GM12878 (cell line): ENCODE measurements around the gene B3GNT4. TPM values are rescaled to one million over a fixed set of nuclear protein-coding genes. Genes with fewer than 3 reads are reported as not detected.

Source experiments
- ATAC-seq: fragments of 200-7000 bp; cut with Tn5 transposase; 3 replicates; pipeline ENCODE4 v1.9.1; 2020; ENCODE audit warnings: mild to moderate bottlenecking, moderate library complexity
- BruUV-seq: library from RNA; stranded (reverse); fragments of 400-500 nt; replicated peaks from 2 replicates; lab custom pipeline; 2021; lab: Mats Ljungman, UMichigan
- CTCF ChIA-PET: fragments of 300-600 bp; sonication (Branson Sonifier 250); formaldehyde crosslinking; extraction: SDS; loops from one replicate; lab custom pipeline; 2021; ENCODE audit warnings: inconsistent platforms; lab: Yijun Ruan, JAX
- POLR2A ChIA-PET: fragments of 350-600 bp; formaldehyde crosslinking; extraction: SDS; loops from one replicate; lab custom pipeline; 2021; ENCODE audit warnings: inconsistent platforms; lab: Charles Lee
- RAD21 ChIA-PET: fragments of 300-600 bp; sonication (Branson Sonifier 250); formaldehyde crosslinking; loops from one replicate; lab custom pipeline; 2023; ENCODE audit warnings: antibody characterized with exemption; ENCODE audit not compliant: unreplicated experiment; lab: Charles Lee
- SMC1A ChIA-PET: fragments of 300-600 bp; sonication (Branson Sonifier 250); formaldehyde crosslinking; loops from one replicate; lab custom pipeline; 2023; ENCODE audit not compliant: unreplicated experiment, uncharacterized antibody; lab: Charles Lee
- DNase-seq: peaks from one replicate; pipeline ENCODE4 v3.0.0-alpha.2; 2011; ENCODE audit warnings: low read depth, low spot score
- FAIRE-seq: peaks from 3 replicates; lab custom pipeline; 2011; peaks lifted over from hg19 to GRCh38; lab: Jason Lieb, UNC
- H2AFZ ChIP-seq: 2 replicates; pipeline ENCODE4 v1.6.0; 2011; ENCODE audit warnings: low read depth, low read length, control low read depth; ENCODE audit not compliant: control insufficient read depth
- H3K27ac ChIP-seq: 2 replicates; pipeline ENCODE4 v1.5.1; 2011; ENCODE audit warnings: control low read depth; ENCODE audit not compliant: control insufficient read depth, insufficient read depth
- H3K27me3 ChIP-seq, 2 experiments: replicated peaks in 1 of 2; 2 replicates each; pipeline versions ENCODE4 v1.6.0 to v1.6.1; 2011; ENCODE audit warnings: low read length in 1 of 2; ENCODE audit not compliant: control insufficient read depth in 2 of 2, insufficient read depth in 2 of 2
- H3K36me3 ChIP-seq, 2 experiments: 2 replicates each; pipeline ENCODE4 v1.5.1; 2011; ENCODE audit warnings: low read length in 1 of 2; ENCODE audit not compliant: control insufficient read depth in 2 of 2, insufficient read depth in 2 of 2
- H3K4me1 ChIP-seq: 2 replicates; pipeline ENCODE4 v1.6.1; 2011; ENCODE audit warnings: mild to moderate bottlenecking, low read length, moderate library complexity, mixed read lengths; ENCODE audit not compliant: control insufficient read depth, insufficient read depth
- H3K4me2 ChIP-seq: 2 replicates; pipeline ENCODE4 v1.6.0; 2011; ENCODE audit warnings: control low read depth; ENCODE audit not compliant: control insufficient read depth, insufficient read depth
- H3K4me3 ChIP-seq: fragments of 200-600 bp; sonication (generic); 2 replicates; pipeline ENCODE4 v1.5.1; 2016
- H3K79me2 ChIP-seq: 2 replicates; pipeline ENCODE4 v1.6.0; 2011; ENCODE audit warnings: low read length; ENCODE audit not compliant: control insufficient read depth, insufficient read depth
- H3K9ac ChIP-seq: 2 replicates; pipeline ENCODE4 v1.8.0; 2011; ENCODE audit warnings: low read length, control low read depth, mixed read lengths; ENCODE audit not compliant: control insufficient read depth, insufficient read depth
- H3K9me3 ChIP-seq: replicated peaks from 3 replicates; pipeline ENCODE4 v1.5.1; 2011; ENCODE audit warnings: mild to moderate bottlenecking, low read length; ENCODE audit not compliant: control insufficient read depth, insufficient read depth
- H4K20me1 ChIP-seq: 2 replicates; pipeline ENCODE4 v1.6.0; 2011; ENCODE audit not compliant: control insufficient read depth, insufficient read depth
- BACH1 ChIP-seq: fragments of 450-650 bp; IDR thresholded peaks from 2 replicates; pipeline ENCODE4 v1.6.1; 2017; ENCODE audit warnings: mild to moderate bottlenecking, borderline replicate concordance
- POLR2AphosphoS5 ChIP-seq: IDR thresholded peaks from 2 replicates; pipeline ENCODE4 v1.6.1; 2011; ENCODE audit warnings: mild to moderate bottlenecking, low read length, inconsistent platforms
- RELB ChIP-seq: fragments of 450-650 bp; IDR thresholded peaks from 2 replicates; pipeline ENCODE4 v1.6.1; 2017; ENCODE audit warnings: low read depth, mild to moderate bottlenecking, moderate library complexity
- SMC3 ChIP-seq: IDR thresholded peaks from 2 replicates; pipeline ENCODE4 v1.6.1; 2011; ENCODE audit warnings: low read length, improper control_type of control experiment, borderline replicate concordance
- TARDBP ChIP-seq: IDR thresholded peaks from 2 replicates; pipeline ENCODE4 v1.6.1; 2016; ENCODE audit warnings: borderline replicate concordance
- WGBS: methylation state at CpG from one replicate; pipeline ENCODE4 v1.1.6; 2016; ENCODE audit warnings: low lambda C conversion rate; ENCODE audit not compliant: insufficient replicate concordance, insufficient coverage; ENCODE audit errors: missing lambda C conversion rate; 5-methylcytosine and 5-hydroxymethylcytosine counted together
- in situ Hi-C: fragments of 300-500 bp; cut with MboI; formaldehyde crosslinking; loops from 9 replicates; pipeline ENCODE4 v1.14.3; 2018; ENCODE audit warnings: mixed read lengths
- intact Hi-C: fragments of 100-400 bp; cut with micrococcal nuclease; formaldehyde crosslinking; loops from one replicate; pipeline ENCODE4 v1.14.2; 2022; ENCODE audit not compliant: unreplicated experiment
- polyA plus RNA-seq, 11 experiments: library from polyadenylated mRNA; depleted of rRNA in 4 of 11; unstranded in 6 of 11; stranded (reverse) in 5 of 11; fragments of >200 nt; fragmentation: Nextera tagmentation in 4 of 11; fragmentation: Illumina TruSeq in 1 of 11; extraction: Ambion mirVana in 4 of 11; extraction: Trizol in 1 of 11; gene quantifications; 1 replicate in 1 of 11; 2 replicates in 10 of 11; pipeline versions ENCODE4 v1.2.1 to v1.2.3, GENCODE V29; 2011 to 2016; ENCODE audit warnings: inconsistent platforms in 2 of 11, missing spikeins in 2 of 11, low read depth in 1 of 11
- total RNA-seq, 4 experiments: library from RNA; depleted of rRNA in 3 of 4; stranded (reverse); fragments of >200 nt in 3 of 4; fragmentation: Illumina TruSeq in 1 of 4; extraction: Trizol in 1 of 4; gene quantifications; 2 replicates each; pipeline versions ENCODE4 v1.2.1 to v1.2.3, GENCODE V29; 2013 to 2021

Gene B3GNT4
- total and polyA plus RNA-seq, 10 of the 15 experiments (the other 5 are each of a cell fraction or from before 2014, with no cell fraction given): 0.04 to 0.95 (median 0.88) TPM; not detected in 7

DNA sequence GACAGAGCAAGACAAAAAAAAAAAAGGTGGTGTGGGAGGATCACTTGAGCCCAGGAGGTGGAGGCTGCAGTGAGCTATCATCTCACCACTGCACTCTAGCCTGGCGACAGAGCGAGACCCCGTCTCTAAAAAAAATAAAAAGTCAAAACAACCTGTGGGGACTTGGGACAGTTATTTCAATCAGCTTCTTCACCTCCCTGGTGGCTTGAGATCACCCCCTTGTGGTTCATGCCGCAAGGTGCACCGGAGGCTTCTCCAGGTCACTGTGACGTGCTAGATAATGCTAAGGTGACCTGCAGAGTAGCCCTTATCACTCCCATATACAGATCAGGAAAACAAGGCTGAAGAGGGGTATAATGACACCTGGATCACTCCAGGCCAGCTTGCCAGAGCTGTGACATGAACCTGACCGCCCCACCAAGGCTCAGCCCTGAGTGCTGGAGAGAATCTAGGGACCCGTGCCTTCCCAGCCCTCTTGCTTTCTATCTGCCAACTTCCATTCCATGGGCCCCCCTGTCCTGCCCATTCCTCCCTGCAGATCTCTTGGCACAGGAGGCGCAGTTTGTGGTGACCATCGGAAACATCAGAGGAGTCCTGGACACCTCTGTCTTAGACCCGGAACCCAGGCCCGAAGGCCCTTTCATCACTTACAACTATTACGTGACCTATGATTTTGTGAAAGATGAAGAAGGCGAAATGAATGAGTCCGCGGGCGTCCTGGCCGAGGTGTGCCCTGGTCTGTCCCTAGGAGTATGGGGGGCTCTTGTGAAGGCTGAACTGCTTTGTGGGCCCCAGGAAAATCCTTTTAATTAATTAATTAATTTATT lies 12.5 kb upstream of the B3GNT4 start (continued):
- TF ChIP-seq SMC3 (peak; percentile 89), POLR2AphosphoS5 (no peak)

DNA sequence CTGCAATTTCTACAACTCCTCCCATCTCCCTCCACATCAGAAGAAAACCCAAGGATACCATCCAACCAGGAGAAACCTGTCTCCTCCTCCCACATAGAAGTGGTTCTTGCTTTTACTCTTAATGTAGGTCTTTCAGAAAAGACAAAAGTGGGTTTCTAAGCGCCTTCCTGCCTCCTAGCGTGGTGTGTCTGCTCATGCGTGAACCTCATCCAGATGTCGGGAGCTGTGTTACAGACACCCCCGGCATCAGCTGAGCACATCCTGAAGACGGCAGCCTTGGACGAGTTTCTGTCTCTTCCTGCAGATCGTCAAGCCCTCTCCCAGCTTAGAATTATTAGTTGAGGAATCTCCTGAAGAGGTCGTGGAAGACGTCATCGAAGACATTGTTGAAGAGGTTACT lies 11.1 kb upstream of the B3GNT4 start:
- no TSS peak for BruUV-seq
- in situ Hi-C loops (loop anchor here (5.0 kb wide), 1 partner anchor 135 kb away; no protein-coding TSS in a partner anchor), intact Hi-C loops (no loop called here)

More for the DNA sequence above, 11.1 kb upstream of the B3GNT4 start:
- ChIA-PET RAD21 (no interaction called here), CTCF (interaction anchor here (0.6 to 4.1 kb wide), 4 partner anchors 29 to 347 kb away, joined by 3 to 29 read pairs (median 4); no protein-coding TSS in a partner anchor), POLR2A (no interaction called here), SMC1A (interaction anchor here (0.9 to 1.2 kb wide), 3 partner anchors 69 to 139 kb away, joined by 3 to 4 read pairs (median 3); no protein-coding TSS in a partner anchor)
- no peak overlapping the region for H2AFZ ChIP-seq
- H3K27ac ChIP-seq: no peak overlapping the region
- H3K79me2 ChIP-seq: no peaks in the 10 kb centered on the region
- H3K4me2 ChIP-seq: no peak overlapping the region
- 52% methylated on average over 11 of the region's 11 CpGs for WGBS
- no peaks in the 10 kb centered on the region; a peak in 1 of 4 replicates for H3K27me3 ChIP-seq
- no peak overlapping the region for H3K4me3 ChIP-seq
- no peak overlapping the region for H3K9ac ChIP-seq
- no peaks in the 10 kb centered on the region for H3K36me3 ChIP-seq
- no peak for ATAC-seq
- peaks cover 3% of the 10 kb centered on the region; the same call in 1 of the 3 replicates for H3K9me3 ChIP-seq
- H4K20me1 ChIP-seq: no peaks in the 10 kb centered on the region
- H3K4me1 ChIP-seq: no peaks in the 10 kb centered on the region
- FAIRE-seq: no peak
- DNase-seq: no peak
- TF ChIP-seq RELB: no peak
- no peak for TF ChIP-seq TARDBP
- TF ChIP-seq BACH1: no peak
